ENCODE data around the gene TMEM213.
"Not testable (repeated sequence)": the region's sequence is repeated elsewhere in the genome, so short reads cannot be mapped to it uniquely, and the experiment has no call there.

GRCh38 chr7:138811327-138811726 is 13.5 kb downstream of the TMEM213 start:
- not testable (repeated sequence) for TF ChIP-seq CTCF, POLR2A (IDR thresholded peaks at IDR 0.05)
